Stimulated activated CD4-positive, alpha-beta T cell treated with anti-CD3 and anti-CD28 coated beads, Interleukin-15, amount 100 ng/mL, for 24 hours (primary cell): Measurements from ENCODE around the gene TMEM204.
A peak's percentile ranks its signal among the peaks of the same experiment; 100 is the strongest.

ENCODE experiments used
- DNase-seq: peaks from one replicate; pipeline ENCODE4 v3.0.0-alpha.2; 2020

Gene TMEM204

DNA sequence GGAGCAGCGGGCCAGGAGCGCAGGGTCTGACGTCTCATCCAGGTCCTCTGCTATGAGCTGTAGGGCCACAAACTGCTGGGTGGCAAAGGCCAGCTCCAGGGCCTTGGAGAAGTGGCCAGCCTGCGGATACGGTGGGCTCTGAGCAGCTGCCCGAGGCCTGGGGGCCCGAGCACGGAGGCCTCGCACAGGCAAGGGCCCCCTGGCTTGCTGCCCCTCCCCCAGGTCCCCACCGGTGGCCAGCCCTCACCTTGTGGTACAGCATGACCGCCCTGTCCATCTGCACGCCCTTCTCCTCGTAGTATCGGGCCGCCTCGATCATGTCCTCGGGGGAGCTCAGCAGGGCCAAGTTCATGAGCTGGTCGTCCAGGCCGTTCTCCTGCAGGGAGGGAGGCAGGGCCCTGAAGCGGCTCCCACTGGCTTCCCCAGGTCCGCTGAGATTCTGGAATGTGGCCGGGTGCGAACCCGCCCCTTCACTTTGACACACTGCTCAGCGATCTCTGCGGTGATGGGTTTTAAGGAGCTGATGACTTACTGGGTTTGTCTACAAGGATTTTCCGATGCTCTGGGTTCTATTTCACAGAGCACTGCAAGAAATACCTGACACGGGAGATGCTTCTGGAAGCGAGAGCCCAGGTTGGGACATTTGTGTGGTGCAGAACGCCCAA is 9.8 kb upstream of the TMEM204 start:
- DNase-seq, result no peak

- no peak for DNase-seq
Observed at GRCh38 chr16:1524366-1524765, 9.1 kb upstream of the TMEM204 start.

GRCh38 chr16:1525871-1526607 is 7.4 kb upstream of the TMEM204 start:
- DNase-seq, result no peak

- DNase-seq, result no peak
Observed at GRCh38 chr16:1526608-1527555, 6.6 kb upstream of the TMEM204 start.

DNA sequence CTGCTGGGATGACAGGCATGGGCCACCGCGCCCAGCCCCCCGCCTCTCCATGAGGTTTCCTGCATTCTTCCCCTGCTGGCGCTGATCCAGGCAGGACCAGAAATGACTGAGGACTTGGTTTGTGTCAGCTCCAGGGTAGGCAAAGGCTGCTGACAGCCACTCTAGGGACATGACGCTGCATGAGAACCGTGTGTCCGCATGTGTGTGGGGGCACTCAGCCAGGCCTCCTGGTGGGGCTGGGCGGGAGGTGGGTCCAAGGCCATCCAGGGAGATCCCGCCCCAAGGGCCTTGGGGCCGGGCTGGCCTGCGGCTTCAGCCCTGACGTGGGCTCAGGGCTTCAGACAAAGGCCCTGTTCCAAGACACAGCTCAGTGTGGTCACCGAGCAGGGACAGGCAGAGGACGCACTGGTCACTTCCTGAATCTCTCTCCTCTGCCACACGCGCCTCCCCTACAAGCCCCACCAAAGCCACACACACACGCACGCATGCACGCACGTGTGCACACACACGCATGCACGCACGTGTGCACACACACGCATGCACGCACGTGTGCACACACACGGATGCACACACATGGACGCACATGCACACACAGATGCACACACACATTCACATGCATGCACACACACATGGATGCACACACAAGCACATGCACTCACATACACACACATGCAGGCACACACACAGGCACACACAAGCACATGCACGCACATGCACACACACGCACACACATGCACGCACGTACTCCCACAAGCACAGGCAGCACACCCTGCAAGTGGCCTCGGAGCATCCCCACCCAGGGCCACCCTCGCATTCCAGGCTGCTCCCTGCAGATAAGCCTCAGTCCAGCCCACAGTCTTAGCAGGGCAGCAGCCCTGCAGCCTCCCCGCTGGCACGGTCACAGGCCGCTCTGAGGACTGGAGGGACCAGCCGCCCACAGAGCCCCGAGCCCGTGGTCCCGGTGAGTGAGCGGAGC is 5.3 kb upstream of the TMEM204 start:
- no peak for DNase-seq

DNA sequence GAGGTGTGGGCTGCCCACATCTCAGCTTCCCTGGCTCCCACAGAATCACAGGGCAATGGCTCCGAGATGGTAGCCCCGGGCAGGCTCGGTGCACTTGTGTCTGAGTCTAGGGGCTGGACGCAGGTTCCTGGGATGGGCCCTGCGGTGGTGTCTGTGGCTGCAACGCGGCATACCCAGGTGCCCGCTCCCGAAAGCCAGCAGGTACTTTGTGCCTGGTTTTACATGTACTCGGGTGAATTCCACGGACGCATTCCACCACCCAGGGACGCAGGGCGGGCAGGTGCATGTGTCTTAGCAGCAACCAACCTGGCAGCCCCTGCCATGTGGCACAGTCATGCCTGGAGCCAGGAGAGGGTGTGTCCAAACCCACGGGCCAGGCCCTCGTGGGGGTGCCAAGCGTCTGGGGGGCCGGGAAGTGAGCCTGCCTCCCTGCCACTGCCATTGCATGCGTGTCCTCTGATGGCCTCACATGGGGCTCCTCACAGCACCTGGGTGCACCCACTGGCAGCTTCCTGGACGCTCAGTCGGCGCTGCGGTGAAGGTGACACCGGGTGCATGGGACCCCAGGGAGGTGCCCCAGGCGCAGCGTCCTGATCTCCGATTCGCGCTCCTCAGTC is 4.4 kb upstream of the TMEM204 start:
- no peak for DNase-seq

- DNase-seq, result no peak
Observed at GRCh38 chr16:1530349-1530882, 3.0 kb upstream of the TMEM204 start.

- no peak for DNase-seq
Observed at GRCh38 chr16:1530883-1531637, 2.4 kb upstream of the TMEM204 start.

GRCh38 chr16:1531638-1531910 is 1.9 kb upstream of the TMEM204 start:
- no peak for DNase-seq

DNA sequence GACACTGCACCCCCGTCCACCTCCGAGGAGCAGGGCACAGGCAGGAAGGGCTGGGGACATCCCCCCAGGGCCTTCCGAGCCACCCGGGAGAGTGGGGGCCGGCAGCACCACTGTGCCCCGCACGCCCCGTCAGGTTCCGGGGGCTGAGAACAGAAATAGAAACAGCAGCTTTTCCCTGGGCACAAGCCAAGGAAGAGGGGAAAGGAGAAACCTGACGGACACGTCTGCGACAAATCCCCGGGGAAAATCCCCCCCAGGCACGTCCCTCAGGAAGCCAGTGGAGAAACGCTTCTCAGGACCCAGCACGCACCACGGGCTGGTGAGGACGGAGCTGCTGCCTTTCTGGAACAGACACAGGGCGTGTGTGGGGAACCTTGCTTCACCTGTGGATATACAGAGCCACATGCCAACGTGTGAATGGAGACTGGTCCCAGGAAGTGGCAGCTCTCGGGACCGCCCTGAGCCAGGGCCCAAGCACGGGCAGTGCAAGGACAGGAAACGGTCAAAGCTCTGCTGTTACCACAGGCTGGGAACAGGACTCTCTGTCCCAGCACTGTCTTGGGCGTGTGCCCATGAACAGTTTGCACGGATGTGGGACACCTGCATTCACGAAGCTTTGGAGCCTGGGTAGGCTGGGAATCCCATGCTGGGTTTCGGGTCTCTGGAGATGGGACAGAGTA is 1.2 kb upstream of the TMEM204 start:
- DNase-seq, result no peak

DNA sequence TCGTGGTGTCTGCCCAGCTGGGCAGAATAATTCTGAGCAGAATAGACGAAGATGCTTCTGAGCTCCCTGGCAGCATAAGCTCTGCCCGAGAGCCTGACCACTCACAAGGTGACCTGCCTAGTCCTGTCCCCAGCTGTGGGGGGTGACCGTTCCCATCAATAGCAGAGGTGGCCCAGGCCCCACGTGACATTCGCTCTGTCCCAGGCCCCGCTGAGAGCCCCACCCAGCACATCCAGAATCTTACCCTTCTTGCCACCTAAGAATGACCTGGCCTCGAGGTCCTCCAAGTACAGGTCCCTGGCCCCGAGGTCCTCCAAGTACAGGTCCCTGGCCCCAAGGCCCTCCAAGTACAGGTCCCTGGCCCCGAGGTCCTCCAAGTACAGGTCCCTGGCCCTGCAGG is 695 bp upstream of the TMEM204 start:
- no peak for DNase-seq

GRCh38 chr16:1534021-1535020 is 855 bp downstream of the TMEM204 start:
- peak; percentile 56 for DNase-seq

- DNase-seq, result peak; percentile 56
Observed at GRCh38 chr16:1535391-1536291, 2.2 kb downstream of the TMEM204 start.

DNA sequence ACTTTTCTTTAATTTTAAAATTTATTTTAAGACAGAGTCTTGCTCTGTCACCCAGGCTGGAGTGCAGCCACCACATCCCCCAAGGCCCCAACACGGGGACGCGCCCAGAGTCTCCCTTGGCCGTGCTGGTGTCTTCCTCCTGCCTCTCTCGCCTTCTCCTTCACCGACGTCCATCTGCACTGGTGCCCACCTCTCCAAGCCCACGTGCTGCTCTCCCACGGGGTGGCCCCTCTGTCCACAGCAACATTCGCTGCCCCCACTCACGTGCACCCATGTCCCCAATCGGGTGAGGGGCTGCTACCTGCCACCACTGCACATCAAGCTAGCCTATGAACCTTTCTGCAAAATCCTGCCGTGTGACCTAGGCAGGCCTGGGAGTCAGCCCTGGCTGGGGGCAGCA is 3.1 kb downstream of the TMEM204 start:
- no peak for DNase-seq

GRCh38 chr16:1537138-1537577 is 3.7 kb downstream of the TMEM204 start:
- DNase-seq, result no peak

DNA sequence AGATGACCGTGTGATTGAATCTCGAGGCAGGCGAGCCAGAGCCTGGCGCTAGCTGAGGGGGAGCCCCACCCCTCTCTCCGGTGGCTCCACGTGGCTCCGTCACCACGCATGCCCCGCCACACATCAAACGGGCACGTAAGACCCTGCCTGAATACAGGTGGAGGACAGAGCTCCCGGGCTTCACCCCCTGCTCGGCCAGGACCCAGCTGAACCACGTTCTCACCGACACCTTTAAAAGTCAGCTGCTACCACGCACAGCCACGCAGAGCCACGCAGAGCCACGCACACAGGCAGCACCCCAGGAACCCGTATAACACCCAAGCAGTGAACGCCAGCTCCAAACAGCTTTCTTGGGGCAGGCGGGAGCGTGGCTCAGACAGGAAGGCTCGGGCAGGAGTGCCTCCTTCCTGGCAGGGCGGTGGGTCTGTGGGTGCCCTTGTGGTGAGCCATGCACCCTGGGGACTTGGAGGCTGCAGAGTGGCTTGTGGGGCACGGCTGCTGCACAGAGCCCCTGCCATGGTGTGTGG is 4.4 kb downstream of the TMEM204 start:
- peak; percentile 61 for DNase-seq

DNA sequence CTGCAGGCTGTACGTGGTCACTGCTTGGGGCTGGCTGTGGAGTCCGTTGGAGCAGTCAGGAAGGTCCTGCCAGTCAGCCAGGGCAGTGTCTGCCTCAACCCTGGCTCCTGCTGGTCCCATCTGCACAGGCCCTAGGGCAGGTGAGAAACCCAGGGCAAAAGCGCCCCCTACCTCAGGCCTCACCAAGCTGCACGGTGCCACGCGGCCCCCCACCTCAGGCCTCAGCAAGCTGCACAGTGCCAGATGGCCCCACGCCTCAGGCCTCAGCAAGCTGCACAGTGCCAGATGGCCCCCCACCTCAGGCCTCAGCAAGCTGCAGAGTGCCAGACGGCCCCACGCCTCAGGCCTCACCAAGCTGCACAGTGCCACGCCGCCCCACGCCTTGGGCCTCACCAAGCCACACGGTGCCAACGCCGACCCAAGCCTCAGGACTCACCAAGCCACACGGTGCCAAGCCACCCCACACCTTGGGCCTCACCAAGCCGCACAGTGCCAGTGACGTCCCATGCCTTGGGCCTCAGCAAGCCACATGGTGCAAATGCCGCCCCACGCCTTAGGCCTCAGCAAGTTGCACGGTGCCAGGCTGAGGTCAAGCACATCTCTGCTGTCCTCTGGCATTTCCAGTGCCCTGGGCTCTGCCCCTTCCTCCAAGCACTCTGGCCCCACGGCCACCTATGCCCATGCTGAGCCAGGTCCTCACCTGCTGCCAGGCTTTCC is 5.5 kb downstream of the TMEM204 start:
- peak; percentile 45 for DNase-seq
